ENCODE measurements around the gene SUOX.

SUOX gene

DNA sequence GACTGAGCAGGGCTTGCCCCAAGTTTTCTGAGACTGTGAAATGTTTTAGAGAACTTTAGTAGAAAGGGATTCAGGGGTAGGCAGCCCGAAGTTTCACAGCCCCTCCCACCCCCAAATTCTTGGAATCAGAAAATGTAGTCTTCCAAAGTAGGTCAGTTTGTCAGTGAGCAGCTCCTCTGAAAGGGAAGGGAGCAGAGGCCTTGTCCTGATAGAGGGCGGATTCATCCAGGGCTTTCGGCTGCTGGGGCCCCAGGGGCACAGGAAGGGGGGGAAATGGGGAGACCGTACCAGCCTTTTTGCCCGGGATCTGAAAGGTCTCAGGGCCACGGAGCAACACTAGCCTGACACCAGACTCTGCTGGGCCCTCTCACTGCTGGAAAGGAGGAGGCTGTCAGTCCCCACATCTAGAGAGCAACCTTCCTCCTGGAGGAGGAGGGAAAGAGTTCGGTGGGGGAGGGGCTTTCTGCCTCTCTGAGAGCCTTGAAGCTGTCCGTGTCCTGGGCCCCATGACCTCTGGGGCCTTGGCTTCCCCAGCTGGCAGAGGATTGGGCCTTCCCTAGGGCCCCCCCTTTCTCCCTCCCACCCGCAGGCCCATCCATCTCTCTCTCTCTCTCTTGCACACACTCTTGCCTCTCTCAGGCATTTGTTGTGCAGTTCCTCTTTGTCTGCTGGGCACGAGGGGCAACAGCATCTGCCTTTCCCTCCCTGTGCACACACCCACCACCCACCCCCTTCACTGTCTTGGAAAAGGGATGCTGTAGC is 23.5 kb downstream of the SUOX start, which contains the start of gene IKZF4:
TSS of gene IKZF4 (plus strand) at position 621 of the 762 bp plus-strand sequence. CDS start 451 bp downstream, outside the sequence.
- DNase-seq (ENCODE audit: low spot score), result no peak

DNA sequence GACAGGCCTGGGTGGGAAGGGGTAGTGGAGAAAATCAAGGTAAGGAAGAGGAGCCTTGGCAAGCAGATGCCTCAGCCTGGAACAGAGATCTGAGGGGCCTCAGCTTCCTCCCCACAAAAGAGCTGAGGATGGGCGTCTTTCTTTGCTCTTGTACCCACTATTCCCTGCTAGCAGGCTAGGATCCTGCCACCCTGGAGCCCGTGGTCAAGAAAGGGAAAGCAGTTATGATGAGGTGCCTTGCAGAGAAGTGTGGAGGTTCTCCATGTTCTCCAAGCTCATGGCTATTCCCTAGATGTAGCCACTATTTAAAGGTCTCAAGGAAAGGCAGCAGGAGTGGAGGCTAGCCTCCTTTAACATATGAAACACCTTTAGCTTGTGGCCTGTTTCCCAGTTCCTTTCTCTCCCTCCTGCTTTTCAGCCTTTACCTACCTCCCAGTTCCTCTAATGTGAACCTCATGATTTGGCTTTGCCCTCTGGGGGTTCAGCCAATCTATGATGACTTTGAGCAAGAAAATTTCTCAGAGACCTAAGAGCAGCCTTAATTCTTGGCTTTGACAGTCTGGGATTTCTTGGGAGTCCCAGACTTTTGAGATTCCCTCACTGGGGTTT is 24.9 kb downstream of the SUOX start:
- no peak for DNase-seq (ENCODE audit: low spot score)

GRCh38 chr12:56028511-56029165 is 31.6 kb downstream of the SUOX start:
- DNase-seq (ENCODE audit: low spot score), result no peak

- DNase-seq (ENCODE audit: low spot score), result no peak
Observed at GRCh38 chr12:56029166-56029519, 32.1 kb downstream of the SUOX start.

- peak; percentile 67 for DNase-seq (ENCODE audit: low spot score)
Observed at GRCh38 chr12:56029666-56030293, 32.7 kb downstream of the SUOX start.

- no peak for DNase-seq (ENCODE audit: low spot score)
Observed at GRCh38 chr12:56031987-56032386, 34.9 kb downstream of the SUOX start.

DNA sequence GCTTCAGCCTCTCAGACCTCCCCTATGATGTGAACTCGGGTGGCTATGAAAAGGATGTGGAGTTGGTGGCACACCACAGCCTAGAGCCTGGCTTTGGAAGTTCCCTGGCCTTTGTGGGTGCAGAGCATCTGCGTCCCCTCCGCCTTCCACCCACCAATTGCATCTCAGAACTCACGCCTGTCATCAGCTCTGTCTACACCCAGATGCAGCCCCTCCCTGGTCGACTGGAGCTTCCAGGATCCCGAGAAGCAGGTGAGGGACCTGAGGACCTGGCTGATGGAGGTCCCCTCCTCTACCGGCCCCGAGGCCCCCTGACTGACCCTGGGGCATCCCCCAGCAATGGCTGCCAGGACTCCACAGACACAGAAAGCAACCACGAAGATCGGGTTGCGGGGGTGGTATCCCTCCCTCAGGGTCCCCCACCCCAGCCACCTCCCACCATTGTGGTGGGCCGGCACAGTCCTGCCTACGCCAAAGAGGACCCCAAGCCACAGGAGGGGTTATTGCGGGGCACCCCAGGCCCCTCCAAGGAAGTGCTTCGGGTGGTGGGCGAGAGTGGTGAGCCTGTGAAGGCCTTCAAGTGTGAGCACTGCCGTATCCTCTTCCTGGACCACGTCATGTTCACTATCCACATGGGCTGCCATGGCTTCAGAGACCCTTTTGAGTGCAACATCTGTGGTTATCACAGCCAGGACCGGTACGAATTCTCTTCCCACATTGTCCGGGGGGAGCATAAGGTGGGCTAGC is 37.7 kb downstream of the SUOX start:
- no peak for DNase-seq (ENCODE audit: low spot score)

- DNase-seq (ENCODE audit: low spot score), result no peak
Observed at GRCh38 chr12:56037161-56037560, 40.1 kb downstream of the SUOX start.

- DNase-seq (ENCODE audit: low spot score), result no peak
Observed at GRCh38 chr12:56038022-56038655, 41.1 kb downstream of the SUOX start.

GRCh38 chr12:56040151-56040550 is 43.1 kb downstream of the SUOX start:
- no peak for DNase-seq (ENCODE audit: low spot score)

- DNase-seq (ENCODE audit: low spot score), result no peak
Observed at GRCh38 chr12:56040963-56041551, 44.0 kb downstream of the SUOX start.

- DNase-seq (ENCODE audit: low spot score), result peak; percentile 94
Observed at GRCh38 chr12:56041552-56042429, 44.7 kb downstream of the SUOX start, which contains the start of gene RPS26. RPS26 (plus strand) TSS chr12:56041918; CDS start chr12:56042167, 249 bp downstream.

GRCh38 chr12:56042430-56042813 is 45.3 kb downstream of the SUOX start:
- peak; percentile 13 for DNase-seq (ENCODE audit: low spot score)

GRCh38 chr12:56042843-56043242 is 45.8 kb downstream of the SUOX start:
- no peak for DNase-seq (ENCODE audit: low spot score)

GRCh38 chr12:56046027-56046780 is 49.1 kb downstream of the SUOX start:
- no peak for DNase-seq (ENCODE audit: low spot score)

DNA sequence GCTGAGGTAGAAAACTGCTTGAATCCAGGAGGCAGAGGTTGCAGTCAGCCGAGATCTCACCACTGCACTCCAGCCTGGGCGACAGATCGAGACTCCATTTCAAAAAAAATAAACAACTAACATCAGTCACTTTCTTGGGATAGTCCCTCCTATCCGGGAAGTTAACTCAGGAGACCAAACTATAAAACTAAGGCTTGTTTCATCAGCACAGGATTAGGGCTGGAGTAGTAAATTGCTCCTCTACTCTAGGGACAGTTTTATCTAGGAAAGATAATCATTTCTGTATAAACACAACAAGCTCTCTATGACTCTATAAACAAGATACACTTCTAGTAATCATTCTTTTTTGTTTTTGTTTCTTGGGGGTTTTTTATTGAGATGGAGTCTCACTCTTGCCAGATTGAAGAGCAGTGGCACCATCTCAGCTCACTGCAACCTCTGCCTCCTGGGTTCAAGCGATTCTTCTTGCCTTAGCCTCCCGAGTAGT is 56.4 kb downstream of the SUOX start:
- no peak for DNase-seq (ENCODE audit: low spot score)

Measured in hematopoietic multipotent progenitor cell treated with erythropoietin and hydrocortisone succinate and interleukin-3 and kit ligand, for 17 days (in vitro differentiated cells).